G401 (cell line): Measurements from ENCODE around the gene OPA1. TPM values are rescaled to one million over a fixed set of nuclear protein-coding genes. Genes with fewer than 3 reads are reported as not detected.
A peak's percentile ranks its signal among the peaks of the same experiment; 100 is the strongest.

Experiments used
- DNase-seq: peaks from one replicate; pipeline ENCODE4 v3.0.0-alpha.2; 2015; ENCODE audit warnings: low spot score
- in situ Hi-C: cut with HindIII; loops from 2 replicates; pipeline ENCODE4 v1.10.0; 2016; ENCODE audit warnings: low sequenced_read_pairs, mixed read lengths
- total RNA-seq: library from RNA; depleted of rRNA; stranded (reverse); fragments of >200 nt; shearing (Covaris generic); gene quantifications from 2 replicates; pipeline ENCODE4 v1.2.3, GENCODE V29; 2014; rRNA removed

The OPA1 gene, protein sequence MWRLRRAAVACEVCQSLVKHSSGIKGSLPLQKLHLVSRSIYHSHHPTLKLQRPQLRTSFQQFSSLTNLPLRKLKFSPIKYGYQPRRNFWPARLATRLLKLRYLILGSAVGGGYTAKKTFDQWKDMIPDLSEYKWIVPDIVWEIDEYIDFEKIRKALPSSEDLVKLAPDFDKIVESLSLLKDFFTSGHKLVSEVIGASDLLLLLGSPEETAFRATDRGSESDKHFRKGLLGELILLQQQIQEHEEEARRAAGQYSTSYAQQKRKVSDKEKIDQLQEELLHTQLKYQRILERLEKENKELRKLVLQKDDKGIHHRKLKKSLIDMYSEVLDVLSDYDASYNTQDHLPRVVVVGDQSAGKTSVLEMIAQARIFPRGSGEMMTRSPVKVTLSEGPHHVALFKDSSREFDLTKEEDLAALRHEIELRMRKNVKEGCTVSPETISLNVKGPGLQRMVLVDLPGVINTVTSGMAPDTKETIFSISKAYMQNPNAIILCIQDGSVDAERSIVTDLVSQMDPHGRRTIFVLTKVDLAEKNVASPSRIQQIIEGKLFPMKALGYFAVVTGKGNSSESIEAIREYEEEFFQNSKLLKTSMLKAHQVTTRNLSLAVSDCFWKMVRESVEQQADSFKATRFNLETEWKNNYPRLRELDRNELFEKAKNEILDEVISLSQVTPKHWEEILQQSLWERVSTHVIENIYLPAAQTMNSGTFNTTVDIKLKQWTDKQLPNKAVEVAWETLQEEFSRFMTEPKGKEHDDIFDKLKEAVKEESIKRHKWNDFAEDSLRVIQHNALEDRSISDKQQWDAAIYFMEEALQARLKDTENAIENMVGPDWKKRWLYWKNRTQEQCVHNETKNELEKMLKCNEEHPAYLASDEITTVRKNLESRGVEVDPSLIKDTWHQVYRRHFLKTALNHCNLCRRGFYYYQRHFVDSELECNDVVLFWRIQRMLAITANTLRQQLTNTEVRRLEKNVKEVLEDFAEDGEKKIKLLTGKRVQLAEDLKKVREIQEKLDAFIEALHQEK
- total RNA-seq = 63.4 and 116 TPM in 2 replicates

DNA sequence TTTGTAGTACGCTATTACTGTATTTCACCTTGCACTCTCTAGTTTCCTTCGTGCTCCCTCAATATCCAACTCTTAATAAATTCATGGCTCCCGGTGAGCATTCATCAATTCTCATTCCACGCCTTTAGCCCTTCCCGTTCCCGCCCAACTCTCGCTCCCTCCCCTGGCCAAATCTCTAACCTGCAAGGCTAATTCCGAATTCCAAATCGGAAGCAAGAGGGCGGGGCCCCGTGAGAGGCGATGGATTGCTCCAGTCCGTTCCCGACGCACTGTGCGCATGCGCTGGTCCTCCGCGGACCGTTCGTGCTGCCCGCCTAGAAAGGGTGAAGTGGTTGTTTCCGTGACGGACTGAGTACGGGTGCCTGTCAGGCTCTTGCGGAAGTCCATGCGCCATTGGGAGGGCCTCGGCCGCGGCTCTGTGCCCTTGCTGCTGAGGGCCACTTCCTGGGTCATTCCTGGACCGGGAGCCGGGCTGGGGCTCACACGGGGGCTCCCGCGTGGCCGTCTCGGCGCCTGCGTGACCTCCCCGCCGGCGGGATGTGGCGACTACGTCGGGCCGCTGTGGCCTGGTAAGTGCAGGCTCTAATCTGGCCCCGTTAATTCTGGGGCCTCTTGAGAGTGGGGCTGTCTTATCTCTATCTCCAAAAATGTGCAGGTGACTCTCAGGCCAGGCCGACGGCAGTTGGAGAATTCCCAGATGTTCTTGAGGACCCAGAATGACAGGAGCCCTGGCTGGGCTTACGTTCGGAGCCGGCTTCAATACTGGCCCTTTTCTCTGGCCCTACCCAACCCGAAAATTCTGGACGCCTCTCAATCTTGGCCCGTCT lies at the start of gene OPA1:
Gene OPA1 (plus strand): TSS at position 368 of the 827 bp plus-strand sequence. CDS start 170 bp downstream, at position 538.
- in situ Hi-C loops = no loop called here
- peak; percentile 99 for DNase-seq

DNA sequence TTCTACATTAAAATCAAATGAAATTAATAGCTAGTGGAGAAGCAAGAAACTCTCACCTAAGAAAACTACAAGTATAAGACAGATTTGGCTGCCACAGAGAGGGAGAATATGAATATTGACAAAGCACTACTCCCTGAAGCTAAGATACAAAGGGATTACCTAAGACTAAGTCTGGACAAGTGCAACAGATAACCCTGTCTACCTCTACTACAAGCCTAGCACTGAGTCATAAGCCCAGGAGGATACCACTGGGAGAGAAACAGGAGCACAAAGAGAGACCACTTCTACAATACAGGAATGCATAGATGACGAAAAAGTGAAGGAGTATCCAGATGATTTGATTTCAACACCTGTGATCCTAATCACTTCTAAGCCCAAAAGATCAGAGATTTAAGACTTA lies 48.7 kb upstream of the OPA1 start:
- in situ Hi-C loops = no loop called here
- DNase-seq = no peak

DNA sequence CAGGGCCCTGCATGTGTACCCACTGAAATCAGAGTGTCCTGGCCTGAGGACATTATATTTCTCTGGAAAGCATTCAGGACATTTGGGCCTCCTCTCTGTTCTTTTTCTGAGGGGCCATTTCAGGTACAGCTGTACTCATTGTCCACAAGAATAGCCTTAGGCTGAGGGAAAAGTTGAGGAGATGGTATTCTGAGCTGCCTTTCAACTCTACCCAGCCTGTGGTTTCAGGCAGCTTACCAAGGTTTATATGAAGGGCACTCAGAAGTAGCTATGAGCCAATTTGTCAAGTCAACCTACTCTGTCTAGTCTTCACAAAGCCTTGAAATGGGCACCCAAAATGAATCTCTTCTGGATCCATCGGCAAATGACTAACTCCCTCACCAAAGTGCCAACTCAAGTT lies 47.7 kb upstream of the OPA1 start:
- no peak for DNase-seq
- in situ Hi-C loops = no loop called here

DNA sequence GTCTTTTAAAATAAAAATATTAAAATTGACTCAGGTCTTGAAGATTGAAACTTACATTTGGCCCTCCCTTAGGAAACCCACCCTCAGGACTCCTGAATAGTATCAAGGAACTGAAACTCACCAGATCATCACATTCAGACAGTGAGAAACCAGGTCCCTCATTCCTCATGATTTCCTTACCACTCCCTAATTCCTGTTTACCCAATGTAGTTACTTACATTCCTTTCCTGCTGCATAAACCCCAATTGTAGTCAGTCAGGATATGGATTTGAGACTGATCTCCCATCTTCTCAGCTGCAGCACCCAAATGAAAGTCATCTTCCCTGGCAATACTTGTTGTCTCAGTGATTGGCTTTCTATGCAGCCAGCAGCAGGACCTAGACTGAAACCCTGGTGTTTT lies 46.9 kb upstream of the OPA1 start:
- no peak for DNase-seq
- in situ Hi-C loops = no loop called here

DNA sequence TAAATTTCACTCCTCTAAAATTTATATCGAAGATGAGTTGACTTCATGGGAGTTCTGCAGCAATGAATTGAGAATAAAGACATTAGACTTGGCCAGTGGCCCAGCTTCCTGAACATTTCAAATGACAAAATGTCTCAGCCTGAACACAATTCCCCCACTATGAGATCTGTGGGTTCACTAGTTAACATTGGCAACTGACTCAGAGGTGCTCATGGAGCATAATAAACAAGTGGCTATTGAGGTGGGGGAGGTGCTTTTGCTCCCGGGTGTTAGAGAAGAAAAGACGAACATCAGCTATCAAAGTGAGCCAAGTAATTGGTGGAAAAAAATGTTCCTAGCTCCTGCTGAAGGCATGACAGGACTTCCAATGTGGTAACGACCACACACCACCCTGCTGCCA lies 44.6 kb upstream of the OPA1 start:
- DNase-seq = peak; percentile 37
- in situ Hi-C loops = no loop called here

DNA sequence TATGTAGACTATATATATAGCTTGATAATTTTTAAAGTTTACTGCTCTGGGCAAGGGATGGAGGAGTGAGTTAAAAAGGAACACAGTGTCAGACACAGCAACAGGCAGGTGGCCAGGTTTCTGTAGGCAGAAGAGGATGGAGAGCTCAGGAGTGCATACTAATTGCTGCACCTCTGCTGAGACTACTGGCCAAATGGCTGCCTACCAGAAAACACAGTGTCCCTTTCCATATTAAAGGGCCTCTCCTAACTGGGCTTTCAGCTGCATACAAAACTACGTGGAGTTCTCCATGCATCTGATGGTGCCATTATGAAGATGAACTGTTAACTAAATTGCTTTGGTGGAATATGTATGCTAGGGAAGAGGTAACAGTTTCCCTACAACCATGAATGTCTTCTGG lies 40.1 kb upstream of the OPA1 start:
- in situ Hi-C loops = no loop called here
- peak; percentile 34 for DNase-seq

DNA sequence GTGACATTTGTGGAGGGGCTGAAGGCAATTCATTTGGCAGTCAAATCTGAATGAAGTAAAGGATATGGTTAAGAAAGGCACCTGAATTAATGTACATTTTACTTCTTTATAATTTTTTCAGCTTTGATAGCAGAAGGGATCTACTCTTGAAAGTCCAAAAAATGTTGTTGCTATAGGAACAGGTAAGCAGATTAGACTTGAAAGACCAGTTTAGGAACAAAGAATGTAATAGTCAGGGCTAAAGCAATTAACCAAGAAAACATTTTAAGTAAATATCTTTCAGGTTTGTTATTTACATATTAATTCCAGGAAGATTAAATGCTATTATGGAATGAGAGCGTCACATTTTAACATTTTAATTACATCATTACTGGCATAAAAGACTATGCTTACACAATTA lies 39.4 kb upstream of the OPA1 start:
- DNase-seq = no peak
- in situ Hi-C loops = no loop called here

DNA sequence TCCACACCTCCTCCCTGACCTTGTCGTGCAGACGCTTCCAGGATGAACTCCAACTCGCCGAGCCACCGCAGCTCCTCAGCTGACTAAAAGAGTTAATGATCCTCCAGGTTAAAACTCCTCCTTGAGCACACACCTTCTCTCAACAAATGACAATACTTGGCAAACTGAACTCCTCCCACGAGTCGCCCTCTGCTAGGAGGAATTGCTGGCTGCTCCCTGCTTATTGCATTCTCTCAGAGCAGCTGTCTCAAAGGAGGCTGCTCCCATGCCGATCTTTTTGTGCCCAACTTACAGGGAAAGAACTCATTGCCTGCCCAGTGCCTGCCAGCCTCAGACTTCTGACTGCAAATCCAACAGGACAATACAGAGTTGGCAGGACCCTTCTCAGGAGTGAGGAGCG lies 38.2 kb upstream of the OPA1 start, which contains the start of gene ATP13A4:
Gene ATP13A4 (minus strand): TSS at position 85 of the 400 bp plus-strand sequence. CDS start 96 bp downstream, outside the sequence.
- no peak for DNase-seq
- in situ Hi-C loops = no loop called here

DNA sequence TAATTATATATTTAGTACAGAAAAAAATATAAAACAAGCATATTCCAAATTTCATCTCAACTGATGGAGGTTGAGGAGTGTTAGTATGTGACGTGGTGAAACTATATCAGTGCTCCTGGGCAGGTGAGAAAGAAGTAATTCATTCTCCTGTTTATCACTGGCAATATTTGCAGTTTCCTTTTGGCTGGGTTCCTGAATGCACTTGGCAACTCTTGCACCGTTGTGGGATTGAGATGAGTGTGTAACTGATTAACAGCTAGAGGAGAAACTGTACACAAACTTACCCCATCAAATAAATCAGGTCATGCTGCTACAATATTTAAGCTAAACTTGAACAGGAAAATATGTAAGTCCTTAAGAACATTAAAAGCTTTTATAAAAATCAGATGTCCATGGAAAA lies 36.2 kb upstream of the OPA1 start:
- in situ Hi-C loops = no loop called here
- peak; percentile 24 for DNase-seq

DNA sequence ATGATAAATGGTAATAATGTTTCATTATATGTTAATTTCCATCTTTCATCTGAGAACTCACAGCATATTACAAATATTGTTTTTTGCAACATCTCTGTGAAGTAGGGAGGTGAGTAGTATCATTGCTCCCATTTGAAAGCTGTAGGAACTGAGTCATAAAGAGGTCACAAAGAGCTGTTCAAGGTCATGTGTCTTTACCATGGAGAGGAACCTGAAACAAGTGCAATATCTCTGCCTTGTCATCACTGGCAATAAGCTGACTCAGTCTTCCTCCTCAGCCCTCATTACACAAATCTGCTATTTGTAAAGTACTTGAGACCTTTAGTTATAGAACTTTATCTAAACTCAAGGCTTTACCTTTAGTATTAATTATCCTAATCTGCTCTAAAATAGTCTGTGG lies 33.9 kb upstream of the OPA1 start:
- no peak for DNase-seq
- in situ Hi-C loops = no loop called here

DNA sequence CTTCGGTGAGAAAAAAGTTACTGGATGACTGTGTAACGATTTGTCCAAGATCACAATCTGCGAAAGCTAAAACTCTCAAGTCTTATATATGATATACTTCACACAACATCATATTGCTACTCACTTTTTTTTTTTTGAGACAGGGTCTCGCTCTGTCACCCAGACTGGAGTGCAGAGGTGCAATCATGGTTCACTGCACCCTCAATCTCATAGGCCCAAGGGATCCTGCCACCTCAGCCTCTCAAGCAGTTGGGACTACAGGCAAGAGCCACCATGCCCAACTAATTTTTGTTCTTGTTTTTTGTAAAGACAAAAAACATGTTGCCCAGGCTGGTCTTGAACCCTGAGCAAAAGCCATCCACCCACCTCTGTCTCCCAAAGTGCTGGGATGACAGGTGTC lies 32.9 kb upstream of the OPA1 start:
- in situ Hi-C loops = no loop called here

DNA sequence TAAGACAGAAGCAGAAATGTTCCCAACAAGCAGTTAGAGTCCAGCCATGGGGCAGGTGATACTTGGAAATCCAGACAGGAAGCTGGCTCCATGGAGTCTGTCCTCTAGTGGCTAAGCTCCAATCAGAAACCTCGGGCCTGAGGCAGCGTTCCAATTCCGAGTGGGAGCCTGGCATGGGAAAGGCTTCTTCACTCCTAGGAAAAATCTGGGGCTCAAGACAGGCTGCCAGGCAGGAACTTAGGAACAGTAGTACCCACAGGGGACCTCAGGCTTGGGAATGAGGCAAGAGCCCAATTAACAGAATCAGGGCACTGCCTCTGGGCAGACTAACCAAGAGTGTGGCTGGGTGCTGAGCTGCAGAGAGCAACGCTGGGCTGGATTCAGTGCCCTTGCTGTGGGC lies 32.1 kb upstream of the OPA1 start:
- in situ Hi-C loops = no loop called here

More for the DNA sequence above, 32.9 kb upstream of the OPA1 start:
- DNase-seq = no peak

DNA sequence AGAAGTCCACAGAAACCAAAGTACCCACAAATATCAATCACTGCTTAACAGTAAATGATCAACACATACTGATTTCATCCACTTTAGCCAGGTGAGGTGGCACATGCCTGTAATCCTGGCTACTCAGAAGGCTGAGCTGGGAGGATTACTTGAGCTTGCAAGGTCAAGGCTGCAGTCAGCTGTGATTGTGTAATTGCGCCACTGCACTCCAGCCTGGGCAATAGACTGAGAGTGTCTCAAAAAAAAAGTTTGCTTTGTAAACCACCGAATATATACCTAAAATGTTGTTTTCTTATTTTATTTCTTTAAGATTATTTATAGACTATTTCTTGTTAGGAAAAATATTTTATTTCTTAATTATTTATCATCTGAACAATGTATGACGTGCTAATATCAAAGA lies 29.6 kb upstream of the OPA1 start:
- DNase-seq = no peak
- in situ Hi-C loops = no loop called here

More for the DNA sequence above, 32.1 kb upstream of the OPA1 start:
- peak; percentile 96 for DNase-seq

DNA sequence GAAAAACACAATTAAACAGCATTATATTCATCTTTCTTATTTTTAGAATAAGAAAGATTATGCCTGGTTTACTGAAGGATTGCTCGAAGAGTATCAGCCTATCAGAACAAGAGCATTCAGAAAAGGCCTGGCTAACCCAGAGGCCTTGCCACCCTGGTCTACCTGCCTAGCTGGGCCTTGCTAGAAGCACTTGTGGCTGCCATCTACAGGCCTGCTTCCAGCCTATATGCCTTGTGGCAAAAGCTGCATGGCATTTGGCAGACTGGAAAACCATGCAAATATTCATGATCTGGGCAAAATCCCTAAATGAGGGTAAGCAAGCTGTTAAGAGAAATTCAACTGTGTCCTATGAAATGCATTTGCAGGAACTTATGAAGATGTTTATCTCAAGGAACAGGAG lies 29.0 kb upstream of the OPA1 start:
- in situ Hi-C loops = no loop called here
- DNase-seq = no peak

DNA sequence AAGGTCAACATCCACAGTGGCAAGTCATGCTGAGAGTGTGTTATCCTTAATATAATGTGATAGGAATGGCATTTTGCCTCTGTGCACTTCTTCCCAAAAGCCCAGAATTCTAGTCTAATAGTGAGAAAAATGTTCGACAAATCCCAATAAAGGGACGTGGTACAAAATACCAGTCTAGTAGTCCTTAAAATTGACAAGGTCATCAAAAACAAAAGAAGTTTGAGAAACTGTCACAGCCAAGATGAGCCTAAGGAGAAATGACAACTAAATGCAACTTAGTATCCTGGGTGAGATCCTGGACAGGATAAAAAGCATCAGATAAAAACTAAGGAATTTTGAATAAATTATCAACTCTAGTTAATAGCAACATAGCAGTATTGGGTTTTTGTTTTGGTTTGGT lies 23.9 kb upstream of the OPA1 start:
- no peak for DNase-seq
- in situ Hi-C loops = no loop called here

DNA sequence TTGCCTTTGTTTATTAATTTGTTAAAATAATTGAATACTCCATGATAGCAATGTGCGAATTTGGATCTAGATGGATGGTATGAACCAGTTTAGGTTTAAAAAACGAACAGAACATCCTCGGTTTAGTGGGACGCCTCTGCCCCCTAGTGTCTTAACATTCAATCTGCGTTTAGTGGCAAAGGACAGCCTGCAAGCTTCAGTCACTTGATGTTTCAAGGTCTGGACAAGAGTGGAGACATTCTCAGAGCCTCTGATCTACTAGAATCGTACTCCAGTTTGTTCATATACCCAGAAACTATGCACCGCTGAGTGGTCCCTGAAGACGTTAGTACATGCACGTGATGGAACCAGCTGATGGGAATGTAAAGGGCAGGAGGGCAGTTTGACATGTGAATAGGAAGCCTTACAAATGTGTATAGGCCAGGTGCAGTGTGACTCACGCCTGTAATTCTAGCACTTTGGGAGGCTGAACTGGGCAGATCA lies 20.5 kb upstream of the OPA1 start:
- in situ Hi-C loops = no loop called here
- DNase-seq = peak; percentile 86

DNA sequence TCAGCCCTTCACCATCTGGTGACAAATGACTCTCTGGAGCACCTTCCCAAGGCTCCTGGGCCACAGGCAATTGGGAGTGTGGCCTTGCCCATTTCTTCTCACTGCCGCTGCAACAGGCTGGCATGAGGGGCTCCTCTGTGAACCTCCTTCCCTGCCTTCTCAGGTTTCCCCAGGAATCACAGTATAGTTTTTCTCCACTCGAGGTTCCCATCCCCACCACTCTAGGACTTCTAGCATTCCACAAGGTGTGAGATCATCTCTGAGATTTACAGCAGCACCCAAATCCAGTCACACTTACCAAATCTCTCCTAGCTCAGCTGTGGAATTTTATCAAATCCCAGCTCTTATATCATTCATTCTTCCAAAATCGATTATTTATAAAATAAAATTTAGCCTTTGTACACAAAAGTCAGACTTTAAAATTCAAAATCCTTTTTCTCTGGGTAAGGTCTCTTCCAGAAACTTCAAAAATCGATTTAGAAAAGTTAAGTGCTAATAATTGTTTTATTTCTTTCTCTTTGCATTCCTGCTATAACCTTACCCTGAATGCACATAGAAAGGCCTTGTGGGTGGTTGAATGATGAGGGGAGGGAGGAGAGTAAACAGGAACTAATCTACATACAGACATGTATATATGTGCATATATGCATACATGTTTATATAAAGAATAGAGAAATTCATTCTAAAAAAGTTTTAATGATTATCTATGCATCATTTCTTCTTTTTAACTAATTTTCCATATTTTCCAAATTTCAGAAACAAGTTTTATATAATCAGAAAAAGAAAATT lies 19.4 kb upstream of the OPA1 start:
- DNase-seq = no peak
- in situ Hi-C loops = no loop called here

DNA sequence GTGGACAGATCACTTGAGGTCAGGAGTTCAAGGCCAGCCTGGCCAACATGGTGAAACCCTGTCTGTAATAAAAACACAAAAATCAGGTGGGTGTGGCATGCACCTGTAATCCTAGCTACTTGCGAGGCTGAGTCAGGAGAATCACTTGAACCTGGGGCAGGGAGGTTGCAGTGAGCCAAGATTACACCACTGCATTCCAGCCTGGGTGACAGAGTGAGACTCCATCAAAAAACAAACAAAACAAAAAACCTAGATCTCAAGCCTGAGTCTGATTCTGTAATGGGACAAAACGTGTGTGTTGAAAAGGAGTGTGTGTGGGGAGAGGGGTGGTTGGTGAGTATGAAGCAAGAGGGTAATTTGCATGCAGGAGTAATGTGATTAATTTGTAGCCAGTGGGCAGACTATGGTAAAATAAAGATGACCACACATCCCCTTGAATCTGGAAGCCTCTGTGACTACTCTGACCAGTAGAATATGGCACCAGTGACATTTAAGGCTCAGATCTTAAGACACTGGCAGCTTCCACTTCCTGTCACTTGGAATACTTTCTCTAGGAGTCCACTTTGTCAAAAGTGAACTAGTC lies 18.4 kb upstream of the OPA1 start:
- DNase-seq = no peak
- in situ Hi-C loops = no loop called here
